Caki2 (cell line): Measurements from ENCODE around the gene CACNG8. TPM values are rescaled to one million over a fixed set of nuclear protein-coding genes. Genes with fewer than 3 reads are reported as not detected.
"Not testable (repeated sequence)": the region's sequence is repeated elsewhere in the genome, so short reads cannot be mapped to it uniquely, and the experiment has no call there.

Source experiments
- DNase-seq: peaks from one replicate; pipeline ENCODE4 v3.0.0-alpha.2; 2015; ENCODE audit warnings: low read depth
- in situ Hi-C: cut with HindIII; loops from 2 replicates; pipeline ENCODE4 v1.10.0; 2016; ENCODE audit warnings: low sequenced_read_pairs, low pct_unique_long_range_greater_than_20kb, mixed read lengths
- total RNA-seq: library from RNA; depleted of rRNA; stranded (reverse); fragments of >200 nt; shearing (Covaris generic); gene quantifications from 2 replicates; pipeline ENCODE4 v1.2.3, GENCODE V29; 2014; ENCODE audit warnings: low replicate concordance; rRNA removed

CACNG8 gene
- total RNA-seq, result not detected in 2 replicates

DNA sequence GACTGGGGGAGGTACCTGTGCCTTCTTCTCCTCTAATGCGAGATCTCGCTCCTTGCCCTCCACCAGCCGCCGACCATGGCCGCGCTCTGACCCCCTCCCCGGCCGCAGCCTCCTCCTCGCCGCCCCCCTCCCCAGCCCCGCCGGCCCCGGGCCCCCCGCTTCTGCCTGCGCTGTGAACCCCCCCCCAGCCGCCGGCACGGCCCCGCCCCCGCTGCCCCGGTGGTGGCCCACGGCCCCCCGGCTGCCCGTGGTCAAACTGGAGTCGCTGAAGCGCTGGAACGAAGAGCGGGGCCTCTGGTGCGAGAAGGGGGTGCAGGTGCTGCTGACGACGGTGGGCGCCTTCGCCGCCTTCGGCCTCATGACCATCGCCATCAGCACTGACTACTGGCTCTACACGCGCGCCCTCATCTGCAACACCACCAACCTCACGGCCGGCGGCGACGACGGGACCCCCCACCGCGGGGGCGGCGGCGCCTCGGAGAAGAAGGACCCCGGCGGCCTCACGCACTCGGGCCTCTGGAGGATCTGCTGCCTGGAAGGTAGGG is at the start of gene CACNG8:
CACNG8 (plus strand) TSS at position 51 of the 545 bp plus-strand sequence.
- DNase-seq, result no peak
- in situ Hi-C loops, result no loop called here

DNA sequence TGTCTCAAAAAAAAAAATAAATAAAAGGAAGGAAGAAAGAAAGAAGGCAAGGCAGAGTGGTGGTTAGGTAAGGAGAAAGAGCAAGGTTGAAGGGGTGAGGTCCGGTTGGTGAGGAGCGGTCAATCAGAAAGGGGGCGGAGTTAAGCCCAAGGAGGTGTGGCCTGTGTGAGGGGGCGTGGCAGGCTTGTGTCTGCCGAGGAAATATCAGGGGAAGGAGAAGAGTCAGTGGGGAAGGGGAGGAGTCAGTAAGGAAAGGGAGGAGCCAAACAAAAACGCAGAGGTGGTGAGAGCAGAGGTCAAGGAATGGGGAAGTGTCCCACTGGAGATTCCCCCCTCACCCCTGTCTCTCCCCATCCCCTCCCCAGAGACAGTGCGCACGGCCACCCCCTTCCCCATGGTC is 47.7 kb upstream of the CACNG8 start:
- DNase-seq, result no peak
- in situ Hi-C loops, result no loop called here

DNA sequence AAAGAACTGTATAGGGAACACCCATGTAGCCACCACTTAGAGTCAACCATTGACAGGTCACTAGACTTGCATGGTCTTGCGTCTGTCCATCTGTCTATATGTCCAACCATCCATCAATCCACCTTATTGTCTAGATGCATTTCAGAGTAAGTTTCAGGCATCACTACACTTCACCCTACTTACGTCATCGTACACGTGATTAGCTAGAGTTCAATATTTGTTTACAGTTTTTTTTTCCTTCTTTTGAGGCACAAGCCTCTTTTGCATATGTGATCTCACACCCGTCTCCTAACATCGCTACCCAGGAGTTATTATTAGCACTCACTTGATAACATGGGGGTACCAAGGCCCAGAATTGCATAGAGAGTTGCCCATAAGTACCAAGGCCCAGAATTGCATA is 46.7 kb upstream of the CACNG8 start:
- in situ Hi-C loops, result no loop called here
- DNase-seq, result no peak

DNA sequence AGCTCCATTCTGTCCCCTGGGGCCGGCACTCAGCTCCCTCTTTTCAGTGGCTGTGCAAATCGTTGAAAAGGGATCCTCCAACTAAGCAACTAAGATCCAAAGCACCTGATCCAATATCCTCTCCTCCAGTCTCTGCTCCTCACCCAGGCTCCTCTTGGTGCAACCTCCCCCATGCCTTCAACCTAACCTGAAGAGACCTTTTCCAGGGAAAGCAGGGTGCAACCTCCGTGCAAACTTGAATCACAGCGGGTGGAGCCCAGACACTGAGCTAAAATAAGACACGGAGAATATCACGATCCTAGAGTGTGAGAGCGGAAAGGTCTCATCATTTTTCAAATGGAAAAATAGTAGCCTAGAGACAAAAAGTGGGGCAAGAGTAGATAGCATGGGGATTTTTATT is 45.4 kb upstream of the CACNG8 start:
- in situ Hi-C loops, result no loop called here
- DNase-seq, result no peak

DNA sequence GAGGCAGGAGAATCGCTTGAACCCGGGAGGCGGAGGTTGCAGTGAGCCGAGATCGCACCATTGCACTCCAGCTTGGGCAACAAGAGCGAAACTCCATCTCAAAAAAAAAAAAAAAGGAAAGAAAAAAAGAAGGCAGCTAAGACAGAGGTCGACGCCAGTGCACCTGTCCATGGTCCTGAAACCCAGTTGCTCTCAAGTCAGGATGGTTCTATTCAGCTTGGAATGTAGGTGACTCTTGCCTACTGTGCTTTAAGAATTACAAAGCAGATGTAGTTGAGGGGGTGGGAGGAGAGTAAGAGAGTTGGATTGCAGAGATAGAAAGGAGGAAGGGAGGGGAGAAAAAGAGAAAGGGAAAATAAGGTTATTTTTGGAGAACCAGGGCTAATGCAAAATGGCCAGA is 35.0 kb upstream of the CACNG8 start:
- in situ Hi-C loops, result no loop called here
- peak; percentile 62 for DNase-seq

DNA sequence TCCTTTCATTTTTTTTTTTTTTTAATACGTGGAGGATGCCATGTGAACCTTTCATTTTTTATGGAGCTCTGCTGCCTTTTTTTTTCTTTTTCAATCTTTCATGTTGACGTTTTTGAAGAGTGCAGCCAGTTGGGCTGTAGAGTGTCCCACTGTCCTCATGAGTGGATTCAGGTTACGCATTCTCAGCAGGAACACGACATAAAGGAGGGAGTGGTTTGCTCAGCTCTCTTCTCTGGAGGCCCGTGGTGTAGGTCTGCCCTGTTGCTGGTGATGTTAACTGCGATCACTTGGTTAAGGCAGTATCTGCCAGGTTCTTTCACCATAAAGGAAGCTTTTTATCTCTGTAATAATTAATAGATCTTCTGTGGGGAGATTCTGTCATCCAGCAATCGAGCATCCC is 26.7 kb upstream of the CACNG8 start:
- no peak for DNase-seq
- in situ Hi-C loops, result no loop called here

DNA sequence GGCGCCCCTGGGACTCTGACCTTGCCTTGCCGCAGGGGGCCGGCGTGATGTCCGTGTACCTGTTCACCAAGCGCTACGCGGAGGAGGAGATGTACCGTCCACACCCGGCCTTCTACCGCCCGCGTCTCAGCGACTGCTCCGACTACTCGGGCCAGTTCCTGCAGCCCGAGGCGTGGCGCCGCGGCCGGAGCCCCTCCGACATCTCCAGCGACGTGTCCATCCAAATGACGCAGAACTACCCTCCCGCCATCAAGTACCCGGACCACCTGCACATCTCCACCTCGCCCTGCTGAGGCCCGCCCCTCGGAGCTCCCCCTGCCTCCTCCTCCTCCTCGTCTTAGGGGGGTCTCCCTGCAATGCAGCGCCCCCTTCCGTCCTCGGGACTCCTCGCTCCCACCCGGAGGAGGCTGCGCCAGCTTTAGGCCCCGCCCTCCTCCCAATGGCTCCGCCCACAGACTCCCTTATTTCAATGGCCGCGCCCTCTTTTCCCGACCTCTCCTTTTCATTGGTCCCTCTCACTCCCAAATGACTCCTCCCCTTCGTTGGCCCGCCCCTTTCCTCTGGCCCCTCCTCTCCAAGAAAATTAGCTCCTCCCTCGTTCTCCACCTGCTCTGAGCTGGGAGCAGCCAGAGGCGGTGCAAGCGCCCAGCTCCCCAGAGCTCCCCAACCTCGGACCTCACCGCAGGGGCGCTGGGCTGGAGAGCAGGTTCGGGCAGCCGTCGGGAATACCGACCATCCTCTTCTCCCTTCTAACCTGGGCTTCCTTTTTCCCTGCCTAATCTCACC is 20.5 kb upstream of the CACNG8 start:
- in situ Hi-C loops, result no loop called here
- DNase-seq, result peak; percentile 19

DNA sequence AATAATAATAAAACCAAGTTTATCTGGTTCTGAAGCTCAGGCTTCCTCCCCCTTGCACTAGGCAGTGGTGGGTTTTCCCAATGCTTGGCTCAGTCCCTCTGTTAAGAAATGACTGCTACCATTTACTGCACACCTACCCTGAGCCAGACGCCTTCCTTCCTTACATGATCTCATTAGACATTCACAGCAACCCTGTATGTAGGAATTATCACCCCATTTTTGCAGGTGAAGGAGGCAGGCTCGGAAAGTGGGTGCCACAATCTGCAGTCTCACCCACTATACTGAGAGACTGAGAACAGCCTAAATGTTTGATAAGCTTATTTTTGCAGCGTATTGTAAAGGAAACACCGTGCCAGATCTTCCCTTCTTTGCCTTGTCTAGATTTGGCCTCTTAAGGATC is 18.3 kb upstream of the CACNG8 start:
- DNase-seq, result no peak
- in situ Hi-C loops, result no loop called here

DNA sequence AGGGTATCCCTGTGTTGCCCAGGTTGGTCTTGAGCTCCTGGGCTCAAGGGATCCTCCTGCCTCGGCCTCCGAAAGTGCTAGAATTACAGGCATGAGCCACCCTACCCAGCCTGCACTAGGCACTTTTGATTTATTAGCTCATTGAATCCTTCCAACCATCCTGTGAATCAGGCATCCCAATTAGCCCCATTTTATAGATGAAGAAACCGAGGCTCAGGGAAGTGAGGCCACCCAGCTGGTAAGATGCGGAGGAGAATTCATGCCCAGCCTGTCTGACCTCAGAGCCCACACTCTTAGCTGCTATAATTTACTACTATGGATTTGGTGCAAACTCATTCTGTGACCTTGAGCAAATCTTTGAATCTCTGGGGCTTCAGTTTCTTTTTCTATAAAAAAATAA is 17.8 kb upstream of the CACNG8 start:
- no peak for DNase-seq
- in situ Hi-C loops, result no loop called here

DNA sequence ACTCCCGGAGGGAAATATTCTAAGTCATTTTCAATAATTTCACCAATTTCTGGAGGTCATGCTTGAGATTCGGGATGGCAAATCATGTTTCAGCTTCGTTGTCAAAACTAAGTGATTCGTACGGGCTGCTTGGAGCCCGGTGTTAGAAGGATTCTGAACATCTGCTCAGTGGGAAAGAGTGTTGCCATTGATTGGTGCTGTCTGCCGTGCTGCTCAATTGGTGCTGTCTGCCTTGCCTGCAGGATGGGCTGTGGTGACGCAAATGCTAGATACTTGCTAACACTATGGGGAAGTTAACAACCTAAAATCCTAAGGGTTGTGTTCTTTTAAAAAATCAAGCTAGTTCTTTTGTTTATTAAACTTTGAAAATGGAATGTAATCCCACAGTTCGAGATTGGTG is 17.3 kb upstream of the CACNG8 start:
- no peak for DNase-seq
- in situ Hi-C loops, result no loop called here

DNA sequence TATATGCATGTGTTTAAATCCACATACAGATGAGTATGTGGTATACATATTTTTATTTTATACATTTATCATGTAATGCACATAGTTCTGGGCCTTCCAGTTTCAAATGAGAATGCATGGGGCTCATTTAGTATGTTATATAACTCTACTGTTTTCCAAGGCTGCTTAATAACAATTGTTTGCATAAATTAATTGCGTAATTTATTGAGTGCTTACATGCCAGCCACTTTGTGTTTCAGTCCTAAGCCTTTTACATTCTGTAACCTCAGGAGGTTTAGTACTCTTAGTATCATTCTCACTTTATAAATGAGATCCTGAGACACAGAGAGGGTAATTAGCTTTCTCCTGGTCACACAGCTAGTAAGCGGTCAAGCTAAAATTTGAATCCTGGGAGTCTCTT is 16.7 kb upstream of the CACNG8 start:
- DNase-seq, result no peak
- in situ Hi-C loops, result no loop called here

DNA sequence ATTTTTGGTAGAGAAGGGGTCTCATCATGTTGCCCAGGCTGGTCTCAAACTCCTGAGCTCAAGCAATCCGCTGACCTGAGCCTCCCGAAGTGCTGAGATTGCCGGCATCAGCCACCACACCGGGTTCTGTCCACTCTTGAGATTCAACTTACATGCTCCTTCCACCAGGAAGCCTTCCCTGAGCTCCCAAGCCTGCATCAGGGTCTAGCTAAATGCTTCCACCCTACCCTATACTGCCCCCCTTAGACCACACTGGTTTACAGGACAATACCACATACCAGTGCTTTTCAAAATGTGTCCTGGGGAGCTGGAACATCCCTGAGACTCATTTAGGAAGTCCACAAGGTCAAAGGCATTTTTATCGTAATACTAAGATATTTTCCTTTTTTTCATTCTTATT is 15.1 kb upstream of the CACNG8 start:
- DNase-seq, result no peak
- in situ Hi-C loops, result no loop called here

DNA sequence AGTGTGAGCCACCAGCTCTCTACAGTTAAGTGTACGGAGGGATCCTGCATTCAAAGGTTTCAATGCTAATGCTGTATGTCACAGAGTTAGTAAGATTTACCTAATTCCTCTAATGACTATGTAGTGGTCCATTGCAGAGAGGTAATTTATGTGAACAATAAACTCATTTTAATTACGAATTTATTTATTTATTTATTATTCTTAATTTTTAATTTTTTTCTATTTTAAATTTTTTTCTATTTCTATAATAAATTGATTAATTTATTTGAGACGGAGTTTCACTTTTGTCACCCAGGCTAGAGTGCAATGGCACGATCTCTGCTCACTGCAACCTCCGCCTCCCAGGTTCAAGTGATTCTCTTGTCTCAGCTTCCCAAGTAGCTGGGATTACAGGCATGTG is 14.1 kb upstream of the CACNG8 start:
- DNase-seq, in situ Hi-C loops: not testable (repeated sequence)

DNA sequence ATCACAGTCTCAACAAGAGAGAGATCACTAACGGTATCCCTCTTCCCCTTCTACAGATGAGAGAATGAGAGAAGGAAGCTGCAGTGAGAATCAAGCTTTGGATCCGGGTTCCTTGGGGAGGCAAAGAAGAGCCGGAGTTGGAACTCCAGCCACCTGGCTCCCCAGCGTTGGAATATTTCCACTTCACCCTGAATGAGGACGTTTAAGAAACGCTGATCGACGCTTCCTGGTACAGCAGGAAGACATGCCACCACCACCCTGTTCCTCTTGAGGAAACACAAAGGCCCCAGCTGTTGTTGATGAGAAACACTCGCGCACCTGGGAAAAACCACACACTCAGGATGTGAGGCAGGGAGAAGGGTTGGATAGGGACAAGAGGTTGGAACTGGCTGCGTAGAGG is 11.3 kb upstream of the CACNG8 start:
- in situ Hi-C loops, result loop anchor here (10.0 kb wide), 1 partner anchor 47 kb away; the partner anchor contains the start of gene CACNG7

DNA sequence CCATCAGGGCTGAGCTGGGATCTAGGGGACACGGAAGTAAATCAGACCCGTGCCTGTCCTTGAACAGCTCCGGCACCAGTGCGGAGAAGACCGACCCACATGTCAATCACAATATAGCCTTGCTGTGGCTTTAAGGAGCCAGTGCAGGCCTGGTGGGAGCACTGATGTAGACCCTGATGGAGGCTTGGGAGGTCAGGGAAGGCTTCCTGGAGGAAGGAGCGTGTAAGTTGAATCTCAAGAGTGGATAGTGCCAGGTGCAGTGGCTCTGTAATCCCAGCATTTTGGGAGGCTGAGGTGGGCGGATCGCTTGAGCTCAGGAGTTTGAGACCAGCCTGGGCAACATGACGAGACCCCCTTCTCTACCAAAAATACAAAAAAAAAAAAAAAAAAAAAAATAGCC is 10.8 kb upstream of the CACNG8 start:
- in situ Hi-C loops, result loop anchor here (10.0 kb wide), 1 partner anchor 47 kb away; the partner anchor contains the start of gene CACNG7
- no peak for DNase-seq

More for the DNA sequence above, 11.3 kb upstream of the CACNG8 start:
- DNase-seq, result no peak

DNA sequence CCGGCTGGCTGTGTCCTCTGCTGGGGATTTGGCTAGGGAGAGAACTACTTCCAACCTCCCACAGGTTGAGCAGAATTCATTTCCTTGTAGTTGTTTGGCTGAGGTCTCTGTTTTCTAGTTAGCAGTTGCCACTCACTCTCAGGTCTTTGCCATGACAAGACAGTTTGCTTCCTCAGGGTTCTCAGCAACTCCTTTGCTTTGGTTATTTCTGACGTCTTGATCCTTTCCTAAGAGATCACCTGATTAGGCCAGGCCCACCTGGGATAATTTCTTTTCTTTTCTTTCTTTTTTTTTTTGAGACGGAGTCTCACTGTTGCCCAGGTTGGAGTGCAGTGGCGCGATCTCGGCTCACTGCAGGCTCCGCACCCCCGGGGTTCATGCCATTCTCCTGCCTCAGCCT is 9.4 kb upstream of the CACNG8 start:
- no peak for DNase-seq
- in situ Hi-C loops, result loop anchor here (10.0 kb wide), 1 partner anchor 49 kb away; the partner anchor contains the start of gene CACNG7

DNA sequence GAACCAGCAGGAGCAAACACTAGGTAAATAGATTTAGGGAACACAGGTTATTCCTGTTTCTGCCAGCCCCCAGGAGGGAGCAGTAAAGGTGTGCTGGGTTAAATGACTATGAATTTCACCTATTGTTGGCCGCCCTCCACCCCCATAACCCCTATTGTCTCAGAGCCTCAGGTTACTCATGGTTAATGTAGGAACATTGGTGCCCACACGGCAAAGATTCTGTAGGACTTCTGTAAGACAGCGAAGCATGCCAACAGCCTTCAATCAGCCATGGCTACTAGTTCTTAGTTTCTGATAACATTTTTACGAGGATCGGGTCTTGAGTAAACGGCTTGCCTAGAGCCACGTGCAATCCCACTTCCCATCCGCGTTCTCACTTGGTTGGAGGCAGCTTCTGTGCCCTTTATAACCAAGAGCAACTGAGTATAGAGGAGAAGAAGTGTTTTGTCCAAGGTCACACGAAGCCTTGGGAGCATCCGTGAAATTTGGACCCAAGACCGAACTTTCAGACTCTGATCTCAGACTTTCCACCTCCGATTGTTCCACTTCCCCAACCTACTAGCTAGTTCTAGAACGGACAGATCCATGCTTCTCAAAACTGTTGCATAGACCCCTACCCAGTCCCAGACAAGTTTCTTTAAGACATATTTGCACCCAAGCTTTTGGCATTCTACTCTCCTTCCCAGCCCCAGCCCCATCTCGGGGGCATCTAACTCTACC is 5.1 kb upstream of the CACNG8 start:
- DNase-seq, result no peak
- in situ Hi-C loops, result loop anchor here (10.0 kb wide), 1 partner anchor 53 kb away; the partner anchor contains the start of gene CACNG7

DNA sequence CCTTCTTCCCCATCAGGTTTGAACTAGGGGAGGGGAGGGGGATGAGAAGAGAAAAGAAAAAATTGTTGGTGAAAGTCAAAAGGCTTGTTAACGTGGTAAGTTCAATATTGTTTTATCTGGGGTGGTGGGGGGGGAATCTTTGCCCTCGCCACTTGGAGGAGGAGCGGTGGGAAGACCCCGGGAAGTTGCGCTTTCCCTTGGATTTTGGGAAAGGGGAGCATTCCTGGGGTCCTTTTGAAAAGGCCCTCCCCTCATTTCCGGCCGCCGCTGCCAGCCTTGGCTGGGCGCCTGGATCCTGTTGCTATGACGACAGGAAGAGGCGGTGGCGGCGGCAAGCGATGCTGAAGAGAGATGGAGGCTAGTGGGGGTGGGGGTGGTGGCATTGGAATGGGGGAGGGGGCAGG is 4.6 kb upstream of the CACNG8 start:
- no peak for DNase-seq
- in situ Hi-C loops, result loop anchor here (10.0 kb wide), 1 partner anchor 53 kb away; the partner anchor contains the start of gene CACNG7
